CD14-positive monocyte (primary cell): ENCODE data around the gene SEMA4G. TPM values are rescaled to one million over a fixed set of nuclear protein-coding genes. Genes with fewer than 3 reads are reported as not detected.
A peak's percentile ranks its signal among the peaks of the same experiment; 100 is the strongest.

ENCODE experiments used
- DNase-seq, 3 donors: peaks; one replicate each; pipeline ENCODE4 v3.0.0-alpha.2; 2011 to 2022
- H2AFZ ChIP-seq: 2 replicates; pipeline ENCODE4 v1.6.0; 2012; ENCODE audit warnings: mild to moderate bottlenecking, low read depth, low read length, inconsistent platforms; ENCODE audit not compliant: insufficient read depth, poor library complexity, severe bottlenecking
- H3K27ac ChIP-seq, 2 donors: 1 replicate in 1 of 2; 2 replicates in 1 of 2; pipeline ENCODE4 v1.5.1; 2012 to 2013; ENCODE audit warnings: low read length in 2 of 2, control low read depth in 1 of 2, inconsistent platforms in 1 of 2, low read depth in 1 of 2, mild to moderate bottlenecking in 1 of 2
- H3K27me3 ChIP-seq, 2 donors: one replicate each; pipeline versions ENCODE4 v1.6.0 to v1.6.1; 2011 to 2013; ENCODE audit warnings: low read length in 2 of 2; ENCODE audit not compliant: control insufficient read depth in 2 of 2, insufficient read depth in 2 of 2
- H3K36me3 ChIP-seq, 2 donors: replicated peaks in 1 of 2; 1 replicate in 1 of 2; 2 replicates in 1 of 2; pipeline versions ENCODE4 v1.5.1 to v1.6.1; 2012 to 2013; ENCODE audit warnings: low read length in 2 of 2, control low read depth in 1 of 2, inconsistent platforms in 1 of 2, mild to moderate bottlenecking in 1 of 2; ENCODE audit not compliant: insufficient read depth in 2 of 2, control insufficient read depth in 1 of 2
- H3K4me1 ChIP-seq, 2 donors: 1 replicate in 1 of 2; 2 replicates in 1 of 2; pipeline versions ENCODE4 v1.5.1 to v1.6.1; 2012 to 2013; ENCODE audit warnings: low read length in 2 of 2, control low read depth in 1 of 2, inconsistent platforms in 1 of 2, mild to moderate bottlenecking in 1 of 2, moderate library complexity in 1 of 2; ENCODE audit not compliant: insufficient read depth in 2 of 2, control insufficient read depth in 1 of 2
- H3K4me2 ChIP-seq: replicated peaks from 2 replicates; pipeline ENCODE3; 2012; ENCODE audit warnings: low read length, moderate library complexity, mild to moderate bottlenecking; ENCODE audit not compliant: poor library complexity, severe bottlenecking; ENCODE audit errors: extremely low read depth
- H3K4me3 ChIP-seq, 3 experiments: fragments of 200-600 bp in 1 of 3; sonication (generic) in 1 of 3; replicated peaks in 1 of 3; 1 replicate in 2 of 3; 2 replicates in 1 of 3; pipeline ENCODE4 v1.5.1; 2011 to 2013; ENCODE audit warnings: low read length in 3 of 3, mild to moderate bottlenecking in 3 of 3, control low read depth in 2 of 3, low read depth in 2 of 3, inconsistent platforms in 1 of 3, moderate library complexity in 1 of 3
- H3K79me2 ChIP-seq: 2 replicates; pipeline ENCODE4 v1.6.0; 2012; ENCODE audit warnings: mild to moderate bottlenecking, control low read depth, inconsistent platforms, low read length, moderate library complexity; ENCODE audit not compliant: insufficient read depth
- H3K9ac ChIP-seq: 2 replicates; pipeline ENCODE4 v1.6.0; 2017; ENCODE audit warnings: low read length, mild to moderate bottlenecking; ENCODE audit not compliant: insufficient read depth, poor library complexity, severe bottlenecking
- H3K9me3 ChIP-seq, 2 donors: replicated peaks in 1 of 2; 1 replicate in 1 of 2; 2 replicates in 1 of 2; pipeline versions ENCODE4 v1.5.1 to v1.6.1; 2012 to 2013; ENCODE audit warnings: low read length in 2 of 2, control low read depth in 1 of 2; ENCODE audit not compliant: control insufficient read depth in 1 of 2, insufficient read depth in 1 of 2
- H4K20me1 ChIP-seq: 2 replicates; pipeline ENCODE4 v1.6.0; 2012; ENCODE audit warnings: mild to moderate bottlenecking, low read length, control low read depth, moderate library complexity; ENCODE audit not compliant: insufficient read depth
- H3K27ac Mint-ChIP-seq, 7 donors: one replicate each; pipeline ENCODE4 v1.8.0; 2020; ENCODE audit warnings: mild to moderate bottlenecking in 7 of 7, mixed read lengths in 7 of 7, moderate library complexity in 6 of 7, inconsistent platforms in 2 of 7
- H3K27me3 Mint-ChIP-seq, 3 donors: one replicate each; pipeline ENCODE4 v1.8.0; 2021 to 2022; ENCODE audit warnings: low read depth in 3 of 3, mild to moderate bottlenecking in 3 of 3, mixed read lengths in 3 of 3, moderate library complexity in 3 of 3, inconsistent platforms in 1 of 3
- H3K36me3 Mint-ChIP-seq, 2 donors: one replicate each; pipeline ENCODE4 v1.8.0; 2020; ENCODE audit warnings: mixed read lengths in 2 of 2, inconsistent platforms in 1 of 2, mild to moderate bottlenecking in 1 of 2
- H3K4me1 Mint-ChIP-seq: one replicate; pipeline ENCODE4 v1.8.0; 2020; ENCODE audit warnings: mild to moderate bottlenecking, mixed read lengths
- H3K4me3 Mint-ChIP-seq, 2 donors: one replicate each; pipeline ENCODE4 v1.8.0; 2020; ENCODE audit warnings: mild to moderate bottlenecking in 2 of 2, mixed read lengths in 2 of 2, moderate library complexity in 1 of 2
- H3K9me3 Mint-ChIP-seq, 7 donors: one replicate each; pipeline ENCODE4 v1.8.0; 2020 to 2022; ENCODE audit warnings: mixed read lengths in 7 of 7, mild to moderate bottlenecking in 6 of 7, moderate library complexity in 6 of 7, inconsistent platforms in 2 of 7
- CTCF ChIP-seq: fragments of 200-600 bp; IDR thresholded peaks from one replicate; pipeline ENCODE4 v1.8.0; 2022; ENCODE audit warnings: antibody characterized with exemption, mild to moderate bottlenecking
- WGBS: methylation state at CpG from one replicate; pipeline ENCODE4 v1.1.5; 2013; ENCODE audit warnings: missing lambda C conversion rate; ENCODE audit not compliant: insufficient coverage; 5-methylcytosine and 5-hydroxymethylcytosine counted together
- intact Hi-C, 2 donors: fragments of 100-400 bp; cut with micrococcal nuclease; formaldehyde crosslinking; loops; one replicate each; pipeline versions ENCODE4 v1.15.0 to v1.15.1; 2023
- polyA plus RNA-seq, 3 donors: library from polyadenylated mRNA; depleted of rRNA in 1 of 3; unstranded in 2 of 3; stranded (reverse) in 1 of 3; fragments of 300-500 nt in 2 of 3; fragments of >200 nt in 1 of 3; fragmentation: Illumina TruSeq in 2 of 3; gene quantifications; 1 replicate in 2 of 3; 2 replicates in 1 of 3; pipeline ENCODE4 v1.2.3, GENCODE V29; 2012 to 2021

Gene SEMA4G
- polyA plus RNA-seq, 3 donors = 0.24 TPM; not detected in 2

DNA sequence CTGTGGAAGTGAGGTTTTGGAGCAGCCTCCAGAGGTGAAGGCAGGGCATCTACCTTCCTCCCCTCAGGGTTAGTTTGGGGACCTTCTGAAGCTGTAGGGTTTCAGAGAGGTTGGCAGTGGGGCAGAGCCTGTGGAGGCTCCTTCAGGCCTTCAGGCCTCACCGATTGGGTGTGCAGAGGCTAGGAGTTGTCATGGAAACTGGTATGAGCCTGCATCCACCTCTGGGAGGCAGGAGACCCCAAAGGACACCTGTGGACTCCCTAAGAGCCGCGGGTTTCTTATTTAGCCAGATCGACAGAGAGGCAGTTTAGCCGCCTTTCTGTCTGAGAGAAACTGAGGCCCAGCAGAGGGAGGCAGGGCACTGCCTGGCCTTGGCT, 32.3 kb downstream of the SEMA4G start:
- peak overlapping the region in 1 of 7 donors; percentile 54 for H3K27ac Mint-ChIP-seq
- no peak overlapping the region for H3K4me2 ChIP-seq

DNA sequence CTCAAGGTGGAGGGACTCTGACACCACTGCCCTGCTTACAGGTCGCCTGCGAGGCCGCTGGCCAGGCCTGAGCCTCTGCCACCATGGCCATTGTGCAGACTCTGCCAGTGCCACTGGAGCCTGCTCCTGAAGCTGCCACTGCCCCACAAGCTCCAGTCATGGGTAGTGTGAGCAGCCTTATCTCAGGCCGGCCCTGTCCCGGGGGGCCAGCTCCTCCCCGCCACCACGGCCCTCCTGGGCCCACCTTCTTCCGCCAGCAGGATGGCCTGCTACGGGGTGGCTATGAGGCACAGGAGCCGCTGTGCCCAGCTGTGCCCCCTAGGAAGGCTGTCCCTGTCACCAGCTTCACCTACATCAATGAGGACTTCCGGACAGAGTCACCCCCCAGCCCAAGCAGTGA, 33.2 kb downstream of the SEMA4G start:
- no peak overlapping the region for H3K4me3 Mint-ChIP-seq
- H3K36me3 Mint-ChIP-seq = peaks cover 11 to 20% of the 10 kb centered on the region in 2 donors
- peaks cover 3 to 12% of the 10 kb centered on the region in 2 donors for H3K36me3 ChIP-seq

More for the DNA sequence above, 32.3 kb downstream of the SEMA4G start:
- H3K36me3 ChIP-seq = peaks cover 3 to 11% of the 10 kb centered on the region in 2 donors
- no peak for TF ChIP-seq CTCF
- H3K4me1 ChIP-seq = peaks cover 29 to 45% of the 10 kb centered on the region in 2 donors
- H3K27me3 ChIP-seq = no peaks in the 10 kb centered on the region
- H3K9ac ChIP-seq = no peak overlapping the region
- Mint-ChIP-seq H3K9me3 (no peaks in the 10 kb centered on the region), H3K36me3 (peaks cover 11 to 14% of the 10 kb centered on the region in 2 donors), H3K27me3 (peaks cover 0 to 7% (median 4%) of the 10 kb centered on the region in 3 donors), H3K4me1 (peaks cover 31% of the 10 kb centered on the region), H3K4me3 (no peak overlapping the region)
- DNase-seq = no peak
- no peak overlapping the region for H2AFZ ChIP-seq
- no peaks in the 10 kb centered on the region for H3K9me3 ChIP-seq
- H3K79me2 ChIP-seq = peaks cover 5% of the 10 kb centered on the region
- H3K27ac ChIP-seq = no peak overlapping the region
- intact Hi-C loops = no loop called here
- H3K4me3 ChIP-seq = no peak overlapping the region
- H4K20me1 ChIP-seq = no peaks in the 10 kb centered on the region
- 57% methylated on average over 5 of the region's 5 CpGs for WGBS

More for the DNA sequence above, 33.2 kb downstream of the SEMA4G start:
- H3K4me3 ChIP-seq = no peak overlapping the region
- H3K9me3 ChIP-seq = no peaks in the 10 kb centered on the region
- 89% methylated on average over 10 of the region's 11 CpGs for WGBS
- Mint-ChIP-seq H3K4me1 (peaks cover 29% of the 10 kb centered on the region), H3K9me3 (no peaks in the 10 kb centered on the region), H3K27ac (peak overlapping the region in 1 of 7 donors; percentile 66), H3K27me3 (peaks cover 0 to 7% (median 4%) of the 10 kb centered on the region in 3 donors)
- no peak for DNase-seq
- H4K20me1 ChIP-seq = no peaks in the 10 kb centered on the region
- no peak overlapping the region for H3K9ac ChIP-seq
- intact Hi-C loops = no loop called here
- H3K4me2 ChIP-seq = no peak overlapping the region
- H3K27me3 ChIP-seq = no peaks in the 10 kb centered on the region
- H3K4me1 ChIP-seq = peaks cover 27 to 38% of the 10 kb centered on the region in 2 donors
- no peak overlapping the region for H3K27ac ChIP-seq
- H2AFZ ChIP-seq = no peak overlapping the region
- no peak for TF ChIP-seq CTCF
- H3K79me2 ChIP-seq = peaks cover 5% of the 10 kb centered on the region
